Ovary (tissue), 3 donors: ENCODE measurements around the gene CEP78.

Experiments
- CTCF ChIP-seq, 3 donors: fragments of 450-650 bp in 2 of 3; fragments of 200-600 bp in 1 of 3; IDR thresholded peaks; one replicate each; pipeline versions ENCODE4 v1.5.1 to v1.8.0; 2016 to 2022; ENCODE audit warnings: antibody characterized with exemption in 3 of 3, mild to moderate bottlenecking in 1 of 3
- EP300 ChIP-seq: sonication (generic); formaldehyde crosslinking; IDR thresholded peaks from one replicate; pipeline ENCODE4 v1.6.1; 2017; ENCODE audit warnings: antibody characterized with exemption
- POLR2A ChIP-seq: fragments of 450-650 bp; IDR thresholded peaks from one replicate; pipeline ENCODE4 v1.6.1; 2017; ENCODE audit warnings: antibody characterized with exemption, mild to moderate bottlenecking, moderate library complexity
- donor health status: DM: no; HTN: no; CAD: no.

- no peak for TF ChIP-seq CTCF (IDR thresholded peaks at IDR 0.05)
- no peak for TF ChIP-seq POLR2A
- TF ChIP-seq EP300: no peak
These were observed 21.4 kb upstream of the CEP78 start for GRCh38 chr9:78214492-78214891.
